Endothelial cell of umbilical vein (primary cell): Measurements from ENCODE around the gene PRG2. TPM values are rescaled to one million over a fixed set of nuclear protein-coding genes. Genes with fewer than 3 reads are reported as not detected.

Experiments used
- BruUV-seq: library from RNA; stranded (reverse); fragments of 400-500 nt; replicated peaks from 2 replicates; lab custom pipeline; 2021; lab: Mats Ljungman, UMichigan
- CTCF ChIA-PET: fragments of 300-600, 350-600 bp; sonication (Branson Sonifier 250); formaldehyde crosslinking; loops from one replicate; lab custom pipeline; 2021; ENCODE audit warnings: antibody characterized with exemption, inconsistent platforms; lab: Charles Lee
- POLR2A ChIA-PET: fragments of 300-600, 350-600 bp; sonication (Branson Sonifier 250); formaldehyde crosslinking; loops from one replicate; lab custom pipeline; 2021; ENCODE audit warnings: antibody characterized with exemption, inconsistent platforms; lab: Charles Lee
- DNase-seq: peaks from one replicate; pipeline ENCODE4 v3.0.0-alpha.2; 2011; ENCODE audit warnings: low read depth, low spot score
- FAIRE-seq: peaks from 2 replicates; lab custom pipeline; 2011; peaks lifted over from hg19 to GRCh38; lab: Jason Lieb, UNC
- H2AFZ ChIP-seq: 2 replicates; pipeline ENCODE4 v1.6.0; 2012; ENCODE audit warnings: low read depth, low read length, control low read depth, inconsistent platforms
- H3K27ac ChIP-seq: 2 replicates; pipeline ENCODE4 v1.5.1; 2011; ENCODE audit warnings: low read depth, mild to moderate bottlenecking, control low read depth, low read length, moderate library complexity; ENCODE audit not compliant: insufficient read depth
- H3K27me3 ChIP-seq, 2 experiments: 2 replicates each; pipeline versions ENCODE4 v1.6.0 to v1.6.1; 2011; ENCODE audit warnings: low read length in 2 of 2, mixed read lengths in 1 of 2; ENCODE audit not compliant: control insufficient read depth in 2 of 2, insufficient read depth in 2 of 2
- H3K36me3 ChIP-seq, 2 experiments: 2 replicates in 1 of 2; 3 replicates in 1 of 2; pipeline ENCODE4 v1.5.1; 2011; ENCODE audit warnings: low read length in 2 of 2, mild to moderate bottlenecking in 1 of 2, moderate library complexity in 1 of 2; ENCODE audit not compliant: control insufficient read depth in 2 of 2, insufficient read depth in 2 of 2; ENCODE audit errors: extremely low read depth in 1 of 2
- H3K4me1 ChIP-seq: 3 replicates; pipeline ENCODE4 v1.5.1; 2011; ENCODE audit warnings: mild to moderate bottlenecking, low read length; ENCODE audit not compliant: control insufficient read depth, insufficient read depth; ENCODE audit errors: extremely low read depth
- H3K4me2 ChIP-seq: 2 replicates; pipeline ENCODE4 v1.6.1; 2011; ENCODE audit warnings: low read length, control low read depth, mixed read lengths; ENCODE audit not compliant: insufficient read depth
- H3K4me3 ChIP-seq, 3 experiments: fragments of 200-600 bp in 1 of 3; sonication (generic), shearing (Covaris generic) in 1 of 3; replicated peaks in 1 of 3; 2 replicates each; pipeline ENCODE4 v1.5.1; 2011 to 2016; ENCODE audit warnings: control low read depth in 3 of 3, low read length in 3 of 3, mild to moderate bottlenecking in 2 of 3, inconsistent platforms in 1 of 3, low read depth in 1 of 3, moderate library complexity in 1 of 3; ENCODE audit not compliant: insufficient read depth in 1 of 3
- H3K79me2 ChIP-seq: 2 replicates; pipeline ENCODE4 v1.6.0; 2012; ENCODE audit warnings: low read length, inconsistent platforms; ENCODE audit not compliant: control insufficient read depth, insufficient read depth
- H3K9ac ChIP-seq: replicated peaks from 2 replicates; pipeline ENCODE3; 2011; ENCODE audit warnings: low read length, control low read depth; ENCODE audit not compliant: insufficient read depth; ENCODE audit errors: extremely low read depth
- H3K9me1 ChIP-seq: replicated peaks from 3 replicates; pipeline ENCODE4 v1.6.0; 2011; ENCODE audit warnings: mild to moderate bottlenecking, low read length; ENCODE audit not compliant: control insufficient read depth, insufficient read depth; ENCODE audit errors: extremely low read depth
- H3K9me3 ChIP-seq: replicated peaks from 2 replicates; pipeline ENCODE4 v1.5.1; 2012; ENCODE audit warnings: low read length, inconsistent platforms; ENCODE audit not compliant: control insufficient read depth, insufficient read depth
- H4K20me1 ChIP-seq: replicated peaks from 2 replicates; pipeline ENCODE3; 2011; ENCODE audit warnings: mild to moderate bottlenecking, low read length; ENCODE audit not compliant: control insufficient read depth, insufficient read depth; ENCODE audit errors: extremely low read depth
- CTCF ChIP-seq, 2 donors: IDR thresholded peaks; 1 replicate in 1 of 2; 2 replicates in 1 of 2; pipeline ENCODE4 v1.5.1; 2011; ENCODE audit warnings: low read length in 2 of 2, mild to moderate bottlenecking in 2 of 2, moderate library complexity in 2 of 2, control low read depth in 1 of 2, inconsistent platforms in 1 of 2, low read depth in 1 of 2; ENCODE audit not compliant: insufficient read depth in 1 of 2; ENCODE audit errors: extremely low read depth in 1 of 2
- EZH2 ChIP-seq: IDR thresholded peaks from 2 replicates; pipeline ENCODE4 v1.6.1; 2012; ENCODE audit warnings: borderline replicate concordance, low read depth, mild to moderate bottlenecking, moderate library complexity, low read length, inconsistent platforms; ENCODE audit not compliant: severe bottlenecking
- FOS ChIP-seq: IDR thresholded peaks from 2 replicates; pipeline ENCODE4 v1.6.1; 2011; ENCODE audit warnings: mild to moderate bottlenecking, low read length, moderate library complexity, borderline replicate concordance; ENCODE audit not compliant: insufficient read depth
- GATA2 ChIP-seq: IDR thresholded peaks from 2 replicates; pipeline ENCODE4 v1.7.0; 2011; ENCODE audit warnings: low read depth, mild to moderate bottlenecking, moderate library complexity, mixed read lengths, low read length; ENCODE audit not compliant: insufficient read length, insufficient read depth
- JUN ChIP-seq: IDR thresholded peaks from 2 replicates; pipeline ENCODE4 v1.6.1; 2011; ENCODE audit warnings: borderline replicate concordance, low read depth; ENCODE audit not compliant: insufficient read length, insufficient read depth
- MAX ChIP-seq: IDR thresholded peaks from 2 replicates; pipeline ENCODE4 v1.6.1; 2011; ENCODE audit not compliant: insufficient read depth, insufficient read length
- MYC ChIP-seq: IDR thresholded peaks from one replicate; pipeline ENCODE4 v1.6.1; 2011; ENCODE audit warnings: mild to moderate bottlenecking, low read depth, low read length
- POLR2A ChIP-seq: IDR thresholded peaks from 2 replicates; pipeline ENCODE4 v1.6.1; 2012; ENCODE audit warnings: low read depth, mild to moderate bottlenecking, control low read depth, low read length
- POLR2AphosphoS5 ChIP-seq: IDR thresholded peaks from 2 replicates; pipeline ENCODE4 v1.6.1; 2012; ENCODE audit warnings: low read depth, mild to moderate bottlenecking, control low read depth, low read length, moderate library complexity; ENCODE audit not compliant: insufficient read depth
- dilution Hi-C: fragments of 300-500 bp; cut with MboI; formaldehyde crosslinking; loops from one replicate; pipeline ENCODE4 v1.15.0; 2019; ENCODE audit warnings: low sequenced_read_pairs; ENCODE audit not compliant: extremely low pct_ligation_motif_present
- intact Hi-C: fragments of 100-400 bp; cut with micrococcal nuclease; formaldehyde crosslinking; loops from one replicate; pipeline ENCODE4 v1.10.0; 2022
- polyA plus RNA-seq, 4 experiments: library from polyadenylated mRNA; depleted of rRNA in 3 of 4; stranded (reverse) in 3 of 4; unstranded in 1 of 4; fragments of >200 nt; gene quantifications; 2 replicates each; pipeline versions ENCODE4 v1.2.1 to v1.2.3, GENCODE V29; 2011 to 2012; ENCODE audit warnings: missing spikeins in 1 of 4
- total RNA-seq: library from RNA; stranded (reverse); gene quantifications from 2 replicates; pipeline ENCODE4 v1.2.3, GENCODE V29; 2021

PRG2 gene
- total and polyA plus RNA-seq, 2 donors (not counting 3 experiments of a cell fraction or from before 2014, with no cell fraction given): 0.08 to 0.55 TPM

GRCh38 chr11:57432149-57432561, 41.7 kb upstream of the PRG2 start:
- Histone ChIP-seq H3K27ac (no peak overlapping the region), H3K9ac (no peak overlapping the region), H3K4me1 (peaks cover 2% of the 10 kb centered on the region), H3K27me3 (peaks cover 4 to 9% of the 10 kb centered on the region in 2 experiments), H3K36me3 (no peaks in the 10 kb centered on the region), H3K79me2 (no peaks in the 10 kb centered on the region), H3K9me3 (no peaks in the 10 kb centered on the region), H3K4me2 (no peak overlapping the region), H2AFZ (no peak overlapping the region), H3K9me1 (no peaks in the 10 kb centered on the region), H4K20me1 (no peaks in the 10 kb centered on the region), H3K4me3 (no peak overlapping the region)
- no peak for FAIRE-seq
- ChIA-PET CTCF (interaction anchor here (0.6 to 1.8 kb wide), 3 partner anchors 8 to 26 kb away, joined by 3 to 5 read pairs (median 3); no protein-coding TSS in a partner anchor), POLR2A (no interaction called here)
- dilution Hi-C loops: no loop called here
- intact Hi-C loops: no loop called here
- DNase-seq: no peak
- no peak for TF ChIP-seq CTCF (IDR thresholded peaks at IDR 0.05; ENCODE audit: extremely low read depth in 1 of 2, insufficient read depth in 1 of 2, low read depth in 1 of 2, low read length in 2 of 2)
- TF ChIP-seq POLR2A: no peak
- TF ChIP-seq FOS: no peak
- TF ChIP-seq GATA2: no peak
- TF ChIP-seq MYC: no peak
- no peak for TF ChIP-seq EZH2
- no peak for TF ChIP-seq POLR2AphosphoS5
- TF ChIP-seq MAX: no peak
- no peak for TF ChIP-seq JUN
- no TSS peak for BruUV-seq
